B cell (primary cell): Measurements from ENCODE around the gene ZMYM5.

ENCODE experiments used
- EZH2 ChIP-seq: IDR thresholded peaks from 2 replicates; pipeline ENCODE4 v1.6.1; 2012; ENCODE audit warnings: borderline replicate concordance, low read depth, mild to moderate bottlenecking, moderate library complexity, low read length; ENCODE audit not compliant: insufficient read depth, poor library complexity, severe bottlenecking
- TF ChIP-seq, protein P1 (sequence below): fragments of 200-600 bp; IDR thresholded peaks from one replicate; pipeline ENCODE4 v1.8.0; 2022; ENCODE audit warnings: antibody characterized with exemption, mild to moderate bottlenecking

DNA sequence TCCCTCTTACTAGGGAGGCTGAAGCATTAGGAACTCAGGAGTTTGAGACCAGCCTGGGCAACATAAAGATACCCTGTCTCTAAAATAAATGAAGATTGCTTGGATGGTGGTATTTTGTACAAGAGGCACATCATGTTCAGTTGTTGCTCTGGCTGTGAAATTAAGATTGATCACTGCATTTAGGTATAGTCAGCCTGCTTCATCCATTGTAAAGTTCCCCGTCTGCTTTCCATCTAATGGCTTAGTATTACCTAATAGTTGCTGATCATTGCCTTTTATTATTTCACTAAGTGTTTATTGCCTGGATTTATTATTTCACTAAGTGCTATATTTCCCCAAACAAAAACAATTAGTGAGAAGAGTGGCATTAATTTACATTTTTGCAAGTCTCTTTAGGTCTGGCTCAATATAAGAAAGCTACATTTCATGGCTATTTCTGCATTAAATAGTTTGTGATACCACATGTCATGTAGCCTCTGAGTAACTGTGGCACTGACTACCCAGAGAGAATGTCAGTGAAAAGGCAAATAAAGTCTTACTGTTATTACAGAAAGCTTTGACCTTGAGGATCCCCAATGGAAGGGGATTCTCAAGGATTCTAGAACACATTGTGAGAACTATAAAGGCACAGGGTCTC is 45.0 kb upstream of the ZMYM5 start:
- TF ChIP-seq, protein P1, sequence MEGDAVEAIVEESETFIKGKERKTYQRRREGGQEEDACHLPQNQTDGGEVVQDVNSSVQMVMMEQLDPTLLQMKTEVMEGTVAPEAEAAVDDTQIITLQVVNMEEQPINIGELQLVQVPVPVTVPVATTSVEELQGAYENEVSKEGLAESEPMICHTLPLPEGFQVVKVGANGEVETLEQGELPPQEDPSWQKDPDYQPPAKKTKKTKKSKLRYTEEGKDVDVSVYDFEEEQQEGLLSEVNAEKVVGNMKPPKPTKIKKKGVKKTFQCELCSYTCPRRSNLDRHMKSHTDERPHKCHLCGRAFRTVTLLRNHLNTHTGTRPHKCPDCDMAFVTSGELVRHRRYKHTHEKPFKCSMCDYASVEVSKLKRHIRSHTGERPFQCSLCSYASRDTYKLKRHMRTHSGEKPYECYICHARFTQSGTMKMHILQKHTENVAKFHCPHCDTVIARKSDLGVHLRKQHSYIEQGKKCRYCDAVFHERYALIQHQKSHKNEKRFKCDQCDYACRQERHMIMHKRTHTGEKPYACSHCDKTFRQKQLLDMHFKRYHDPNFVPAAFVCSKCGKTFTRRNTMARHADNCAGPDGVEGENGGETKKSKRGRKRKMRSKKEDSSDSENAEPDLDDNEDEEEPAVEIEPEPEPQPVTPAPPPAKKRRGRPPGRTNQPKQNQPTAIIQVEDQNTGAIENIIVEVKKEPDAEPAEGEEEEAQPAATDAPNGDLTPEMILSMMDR = no peak
- no peak for TF ChIP-seq EZH2
